Neural cell (in vitro differentiated cells): ENCODE data around the gene TMEM170B. TPM values are rescaled to one million over a fixed set of nuclear protein-coding genes. Genes with fewer than 3 reads are reported as not detected.

ENCODE experiments used
- H2AFZ ChIP-seq: fragments of 200-600, 300-800 bp; sonication (generic), shearing (Covaris generic); 2 replicates; pipeline ENCODE4 v1.6.0; 2014; ENCODE audit warnings: low read depth, mild to moderate bottlenecking, antibody characterized with exemption, low read length, moderate library complexity
- H3F3A ChIP-seq: fragments of 200-600 bp; shearing (Covaris generic); 2 replicates; pipeline ENCODE4 v1.6.1; 2016; ENCODE audit warnings: mild to moderate bottlenecking, moderate library complexity, mixed read lengths, antibody characterized with exemption, low read length; ENCODE audit not compliant: insufficient read depth, poor library complexity, severe bottlenecking
- H3K27ac ChIP-seq: fragments of 200-600, 300-800 bp; sonication (generic), shearing (Covaris generic); 2 replicates; pipeline ENCODE4 v1.5.1; 2014; ENCODE audit warnings: mild to moderate bottlenecking, low read length, moderate library complexity
- H3K27me3 ChIP-seq: fragments of 300-800, 200-600 bp; sonication (generic), shearing (Covaris generic); 2 replicates; pipeline ENCODE4 v1.6.0; 2014; ENCODE audit warnings: mild to moderate bottlenecking, low read depth, low read length, moderate library complexity; ENCODE audit not compliant: insufficient read depth
- H3K36me3 ChIP-seq: fragments of 300-800, 200-600 bp; sonication (generic), shearing (Covaris generic); 2 replicates; pipeline ENCODE4 v1.5.1; 2014; ENCODE audit warnings: mild to moderate bottlenecking, antibody characterized with exemption, low read length, moderate library complexity; ENCODE audit not compliant: insufficient read depth
- H3K4me2 ChIP-seq: fragments of 300-800, 200-600 bp; sonication (generic), shearing (Covaris generic); 2 replicates; pipeline ENCODE4 v1.6.0; 2014; ENCODE audit warnings: mild to moderate bottlenecking, low read length
- H3K4me3 ChIP-seq: fragments of 300-800, 200-600 bp; sonication (generic), shearing (Covaris generic); 2 replicates; pipeline ENCODE4 v1.5.1; 2014; ENCODE audit warnings: mild to moderate bottlenecking, low read length, moderate library complexity
- H3K79me2 ChIP-seq: fragments of 200-600 bp; shearing (Covaris generic); replicated peaks from 2 replicates; pipeline ENCODE4 v1.6.0; 2014; ENCODE audit warnings: mild to moderate bottlenecking, low read length, moderate library complexity; ENCODE audit not compliant: insufficient read depth
- H3K9ac ChIP-seq: fragments of 300-800, 200-600 bp; sonication (generic), shearing (Covaris generic); 2 replicates; pipeline ENCODE4 v1.6.1; 2016; ENCODE audit warnings: mild to moderate bottlenecking, low read length, mixed read lengths
- H3K9me2 ChIP-seq: fragments of 200-600 bp; shearing (Covaris generic); 2 replicates; pipeline ENCODE4 v1.6.1; 2016; ENCODE audit warnings: mild to moderate bottlenecking, low read length, mixed read lengths; ENCODE audit not compliant: insufficient read depth
- H3K9me3 ChIP-seq: fragments of 200-600, 300-800 bp; sonication (generic), shearing (Covaris generic); 2 replicates; pipeline ENCODE4 v1.6.1; 2016; ENCODE audit warnings: mild to moderate bottlenecking, mixed run types, low read length, moderate library complexity, mixed read lengths
- H4K20me1 ChIP-seq: fragments of 200-600 bp; shearing (Covaris generic); 2 replicates; pipeline ENCODE4 v1.6.1; 2016; ENCODE audit warnings: mild to moderate bottlenecking, mixed run types; ENCODE audit not compliant: insufficient read depth
- EP300 ChIP-seq: fragments of 450-650 bp; conservative IDR thresholded peaks from 2 replicates; pipeline ENCODE4 v1.6.1; 2014; ENCODE audit warnings: antibody characterized with exemption, mild to moderate bottlenecking, moderate library complexity; ENCODE audit not compliant: poor library complexity, severe bottlenecking
- EZH2 ChIP-seq: fragments of 200-600, 300-800 bp; shearing (Covaris generic), sonication (generic); IDR thresholded peaks from 2 replicates; pipeline ENCODE4 v1.6.1; 2014; ENCODE audit warnings: antibody characterized with exemption, low read length, borderline replicate concordance, mild to moderate bottlenecking; ENCODE audit not compliant: insufficient read depth, poor library complexity, severe bottlenecking
- MXI1 ChIP-seq: fragments of 450-650 bp; conservative IDR thresholded peaks from 2 replicates; pipeline ENCODE4 v1.6.1; 2014; ENCODE audit warnings: antibody characterized with exemption, mild to moderate bottlenecking; ENCODE audit not compliant: poor library complexity, severe bottlenecking
- POLR2AphosphoS5 ChIP-seq: IDR thresholded peaks from 2 replicates; pipeline ENCODE4 v1.6.1; 2012
- RAD21 ChIP-seq: fragments of 450-650 bp; conservative IDR thresholded peaks from 2 replicates; pipeline ENCODE4 v1.6.1; 2014; ENCODE audit warnings: antibody characterized with exemption, mild to moderate bottlenecking, moderate library complexity
- REST ChIP-seq: IDR thresholded peaks from 2 replicates; pipeline ENCODE4 v1.6.1; 2012; ENCODE audit warnings: borderline replicate concordance
- SMC3 ChIP-seq: fragments of 450-650 bp; conservative IDR thresholded peaks from 2 replicates; pipeline ENCODE4 v1.6.1; 2014; ENCODE audit warnings: antibody characterized with exemption, mild to moderate bottlenecking, moderate library complexity; ENCODE audit not compliant: poor library complexity
- TAF1 ChIP-seq: IDR thresholded peaks from 2 replicates; pipeline ENCODE4 v1.6.1; 2012; ENCODE audit warnings: low read depth
- polyA plus RNA-seq: library from polyadenylated mRNA; depleted of rRNA; stranded (reverse); fragments of >200 nt; gene quantifications from 2 replicates; pipeline ENCODE4 v1.2.3, GENCODE V29; 2014
- TF ChIP-seq, protein P1 (sequence below): fragments of 450-650 bp; IDR thresholded peaks from 2 replicates; pipeline ENCODE4 v1.5.1; 2014; ENCODE audit warnings: antibody characterized with exemption, mild to moderate bottlenecking, moderate library complexity; ENCODE audit not compliant: poor library complexity, severe bottlenecking

The TMEM170B gene
- polyA plus RNA-seq, 1 donor from 2014 or later = 29.1 TPM

DNA sequence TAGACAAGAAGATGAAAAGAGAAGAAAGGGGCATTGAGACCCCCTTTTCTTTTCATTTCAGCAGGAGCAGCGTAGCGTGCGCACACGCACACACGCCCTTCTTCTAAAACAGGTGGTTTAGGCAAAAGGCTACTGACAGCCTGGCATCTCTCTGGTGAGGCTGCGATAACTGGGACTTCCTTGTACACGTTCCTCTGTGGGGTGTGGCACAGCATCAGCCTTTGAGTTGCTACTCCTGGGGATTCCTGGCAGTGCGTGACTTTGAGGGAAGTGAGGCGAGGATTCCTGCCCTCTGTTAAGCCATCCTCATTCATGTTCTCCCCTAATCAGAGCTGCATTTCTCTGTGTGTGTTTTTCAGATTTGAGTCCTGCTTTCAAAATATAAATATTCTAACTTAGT lies 94.7 kb downstream of the TMEM170B start:
- Histone ChIP-seq H3K9me3 (no peaks in the 10 kb centered on the region), H2AFZ (no peak overlapping the region), H3K27ac (no peak overlapping the region), H3K4me3 (no peak overlapping the region), H3K9me2 (no peaks in the 10 kb centered on the region), H3K9ac (no peak overlapping the region), H3K4me2 (no peak overlapping the region), H3F3A (no peaks in the 10 kb centered on the region), H3K79me2 (no peaks in the 10 kb centered on the region), H3K27me3 (no peaks in the 10 kb centered on the region), H4K20me1 (no peaks in the 10 kb centered on the region), H3K36me3 (no peaks in the 10 kb centered on the region)
- TF ChIP-seq REST (no peak), EP300 (no peak), MXI1 (no peak), RAD21 (no peak), POLR2AphosphoS5 (no peak), SMC3 (no peak), TAF1 (no peak), EZH2 (no peak)
- TF ChIP-seq, protein P1, sequence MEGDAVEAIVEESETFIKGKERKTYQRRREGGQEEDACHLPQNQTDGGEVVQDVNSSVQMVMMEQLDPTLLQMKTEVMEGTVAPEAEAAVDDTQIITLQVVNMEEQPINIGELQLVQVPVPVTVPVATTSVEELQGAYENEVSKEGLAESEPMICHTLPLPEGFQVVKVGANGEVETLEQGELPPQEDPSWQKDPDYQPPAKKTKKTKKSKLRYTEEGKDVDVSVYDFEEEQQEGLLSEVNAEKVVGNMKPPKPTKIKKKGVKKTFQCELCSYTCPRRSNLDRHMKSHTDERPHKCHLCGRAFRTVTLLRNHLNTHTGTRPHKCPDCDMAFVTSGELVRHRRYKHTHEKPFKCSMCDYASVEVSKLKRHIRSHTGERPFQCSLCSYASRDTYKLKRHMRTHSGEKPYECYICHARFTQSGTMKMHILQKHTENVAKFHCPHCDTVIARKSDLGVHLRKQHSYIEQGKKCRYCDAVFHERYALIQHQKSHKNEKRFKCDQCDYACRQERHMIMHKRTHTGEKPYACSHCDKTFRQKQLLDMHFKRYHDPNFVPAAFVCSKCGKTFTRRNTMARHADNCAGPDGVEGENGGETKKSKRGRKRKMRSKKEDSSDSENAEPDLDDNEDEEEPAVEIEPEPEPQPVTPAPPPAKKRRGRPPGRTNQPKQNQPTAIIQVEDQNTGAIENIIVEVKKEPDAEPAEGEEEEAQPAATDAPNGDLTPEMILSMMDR = no peak

DNA sequence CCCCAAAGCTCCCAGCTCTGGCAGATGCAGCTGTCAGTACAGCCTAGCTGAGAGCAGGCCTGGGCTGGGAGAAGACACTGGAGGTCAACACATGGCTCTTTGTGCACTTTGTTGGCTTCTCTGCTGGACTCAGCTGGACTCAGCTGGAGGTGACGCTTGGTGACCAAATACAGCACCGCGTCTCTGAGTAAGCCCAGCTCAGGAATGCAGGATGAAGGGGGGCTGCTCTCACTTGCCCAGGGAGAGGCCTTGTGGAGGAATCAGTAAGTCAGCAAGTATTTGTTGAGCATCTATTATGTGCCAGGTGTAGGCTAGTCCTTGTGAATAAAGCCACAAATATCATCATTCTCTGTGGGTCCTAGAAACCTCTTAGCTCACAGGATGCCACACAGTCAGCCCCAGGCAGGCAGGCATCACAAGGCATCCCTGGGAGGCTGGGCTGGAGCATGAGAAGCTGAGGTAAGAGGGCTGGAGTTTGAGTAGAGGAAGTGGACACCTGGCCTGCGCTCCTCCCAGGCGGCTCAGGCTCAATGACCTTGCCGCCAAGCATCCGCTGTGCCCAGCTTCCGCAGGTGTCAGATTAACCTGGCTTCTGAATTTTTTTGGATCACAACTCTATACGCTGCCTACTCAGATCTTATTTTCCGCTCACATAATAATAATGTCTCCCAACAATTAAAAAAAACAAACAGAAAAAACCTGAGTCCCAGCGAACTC lies 95.4 kb downstream of the TMEM170B start:
- Histone ChIP-seq H3K9ac (no peak overlapping the region), H3K4me2 (no peak overlapping the region), H3K4me3 (no peak overlapping the region), H4K20me1 (no peaks in the 10 kb centered on the region), H3K79me2 (no peaks in the 10 kb centered on the region), H3K36me3 (no peaks in the 10 kb centered on the region), H3K9me3 (no peaks in the 10 kb centered on the region), H3F3A (no peaks in the 10 kb centered on the region), H3K27ac (no peak overlapping the region), H3K27me3 (no peaks in the 10 kb centered on the region), H3K9me2 (no peaks in the 10 kb centered on the region), H2AFZ (no peak overlapping the region)
- no peak for TF ChIP-seq MXI1
- TF ChIP-seq, protein P1 = no peak
- TF ChIP-seq EP300 = no peak
- no peak for TF ChIP-seq SMC3
- no peak for TF ChIP-seq RAD21
- TF ChIP-seq POLR2AphosphoS5 = no peak
- no peak for TF ChIP-seq TAF1
- no peak for TF ChIP-seq EZH2
- no peak for TF ChIP-seq REST
